Spleen (tissue), 7 donors: ENCODE data around the gene CIPC.

Source experiments
- CTCF ChIP-seq, 11 experiments: fragments of 200-600 bp in 7 of 11; fragments of 450-650 bp in 4 of 11; sonication (generic) in 4 of 11; IDR thresholded peaks in 8 of 11; conservative IDR thresholded peaks in 3 of 11; 1 replicate in 7 of 11; 2 replicates in 4 of 11; pipeline versions ENCODE4 v1.4.0 to v1.8.0; 2016 to 2021; ENCODE audit warnings: antibody characterized with exemption in 11 of 11, inconsistent platforms in 4 of 11, mild to moderate bottlenecking in 1 of 11
- POLR2A ChIP-seq, 3 donors: fragments of 450-650 bp; IDR thresholded peaks; one replicate each; pipeline ENCODE4 v1.5.1; 2017; ENCODE audit warnings: antibody characterized with exemption in 3 of 3, mild to moderate bottlenecking in 1 of 3
- POLR2AphosphoS5 ChIP-seq, 3 donors: sonication (generic); formaldehyde crosslinking; IDR thresholded peaks; one replicate each; pipeline ENCODE4 v1.5.1; 2017; ENCODE audit warnings: antibody characterized with exemption in 3 of 3
- donor health status: DM: no; HTN: no; CAD: no; lungs with moderate emphysema.
- donor health status: DM: no; HTN: no; CAD: no.
- donor health status: DM: no; HTN: no; CAD: no.

- no peak for TF ChIP-seq POLR2A (IDR thresholded peaks at IDR 0.05)
- peak in 1 of 11 experiments; percentile 3 for TF ChIP-seq CTCF (IDR thresholded peaks at IDR 0.05 in 8 of 11, conservative IDR thresholded peaks at IDR 0.05 in 3 of 11)
- TF ChIP-seq POLR2AphosphoS5 (IDR thresholded peaks at IDR 0.05) = no peak
Observed at GRCh38 chr14:77098529-77099353, 683 bp downstream of the CIPC start.
